ENCODE data around the gene NAV2.

NAV2 gene

GRCh38 chr11:19867064-19867463 lies 154.4 kb downstream of the NAV2 start:
- DNase-seq (ENCODE audit: low read depth in 2 of 2) = no peak

GRCh38 chr11:19868281-19868821 lies 155.7 kb downstream of the NAV2 start:
- no peak for DNase-seq (ENCODE audit: low read depth in 2 of 2)

GRCh38 chr11:19868871-19869270 lies 156.2 kb downstream of the NAV2 start:
- no peak for DNase-seq (ENCODE audit: low read depth in 2 of 2)

- DNase-seq (ENCODE audit: low read depth in 2 of 2) = no peak
Measured at GRCh38 chr11:19869466-19869865, 156.8 kb downstream of the NAV2 start.

GRCh38 chr11:19869946-19870589 lies 157.4 kb downstream of the NAV2 start:
- DNase-seq (ENCODE audit: low read depth in 2 of 2) = no peak

- DNase-seq (ENCODE audit: low read depth in 2 of 2) = no peak
Measured at GRCh38 chr11:19871531-19871930, 158.9 kb downstream of the NAV2 start.

- no peak for DNase-seq (ENCODE audit: low read depth in 2 of 2)
Measured at GRCh38 chr11:19872512-19873145, 160.0 kb downstream of the NAV2 start.

- DNase-seq (ENCODE audit: low read depth in 2 of 2) = no peak
Measured at GRCh38 chr11:19873730-19874129, 161.1 kb downstream of the NAV2 start.

- no peak for DNase-seq (ENCODE audit: low read depth in 2 of 2)
Measured at GRCh38 chr11:19874266-19874665, 161.6 kb downstream of the NAV2 start.

- DNase-seq (ENCODE audit: low read depth in 2 of 2) = no peak
Measured at GRCh38 chr11:19876750-19877149, 164.1 kb downstream of the NAV2 start.

GRCh38 chr11:19878520-19878919 lies 165.9 kb downstream of the NAV2 start:
- no peak for DNase-seq (ENCODE audit: low read depth in 2 of 2)

- no peak for DNase-seq (ENCODE audit: low read depth in 2 of 2)
Measured at GRCh38 chr11:19879307-19880087, 166.9 kb downstream of the NAV2 start.

- DNase-seq (ENCODE audit: low read depth in 2 of 2) = no peak
Measured at GRCh38 chr11:19880088-19880345, 167.4 kb downstream of the NAV2 start.

GRCh38 chr11:19881177-19881576 lies 168.5 kb downstream of the NAV2 start:
- no peak for DNase-seq (ENCODE audit: low read depth in 2 of 2)

GRCh38 chr11:19882356-19882755 lies 169.7 kb downstream of the NAV2 start:
- no peak for DNase-seq (ENCODE audit: low read depth in 2 of 2)

- no peak for DNase-seq (ENCODE audit: low read depth in 2 of 2)
Measured at GRCh38 chr11:19886498-19886897, 173.9 kb downstream of the NAV2 start.

- no peak for DNase-seq (ENCODE audit: low read depth in 2 of 2)
Measured at GRCh38 chr11:19887842-19888241, 175.2 kb downstream of the NAV2 start.

- no peak for DNase-seq (ENCODE audit: low read depth in 2 of 2)
Measured at GRCh38 chr11:19889531-19889930, 176.9 kb downstream of the NAV2 start.

- no peak for DNase-seq (ENCODE audit: low read depth in 2 of 2)
Measured at GRCh38 chr11:19890308-19890707, 177.7 kb downstream of the NAV2 start.

GRCh38 chr11:19891022-19891421 lies 178.4 kb downstream of the NAV2 start:
- no peak for DNase-seq (ENCODE audit: low read depth in 2 of 2)

- no peak for DNase-seq (ENCODE audit: low read depth in 2 of 2)
Measured at GRCh38 chr11:19892387-19892786, 179.8 kb downstream of the NAV2 start.

- no peak for DNase-seq (ENCODE audit: low read depth in 2 of 2)
Measured at GRCh38 chr11:19892876-19893275, 180.2 kb downstream of the NAV2 start.

- DNase-seq (ENCODE audit: low read depth in 2 of 2) = no peak
Measured at GRCh38 chr11:19894404-19894803, 181.8 kb downstream of the NAV2 start.
